AG09319 (cell line): ENCODE data around the gene CARD19.

Source experiments
- DNase-seq: peaks from one replicate; pipeline ENCODE4 v3.0.0-alpha.2; 2010; ENCODE audit warnings: low read depth; ENCODE audit errors: extremely low read depth
- TF ChIP-seq, protein P1 (sequence below): IDR thresholded peaks from 2 replicates; pipeline ENCODE4 v1.5.1; 2011; ENCODE audit warnings: low read depth, mild to moderate bottlenecking, inconsistent platforms, low read length, moderate library complexity

Gene CARD19, protein sequence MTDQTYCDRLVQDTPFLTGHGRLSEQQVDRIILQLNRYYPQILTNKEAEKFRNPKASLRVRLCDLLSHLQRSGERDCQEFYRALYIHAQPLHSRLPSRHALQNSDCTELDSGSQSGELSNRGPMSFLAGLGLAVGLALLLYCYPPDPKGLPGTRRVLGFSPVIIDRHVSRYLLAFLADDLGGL

GRCh38 chr9:93096131-93096802 lies at the start of gene CARD19:
TSS of gene CARD19 (plus strand) at chr9:93096217. CDS start at chr9:93096346, 129 bp downstream.
- DNase-seq = no peak
- TF ChIP-seq, protein P1, sequence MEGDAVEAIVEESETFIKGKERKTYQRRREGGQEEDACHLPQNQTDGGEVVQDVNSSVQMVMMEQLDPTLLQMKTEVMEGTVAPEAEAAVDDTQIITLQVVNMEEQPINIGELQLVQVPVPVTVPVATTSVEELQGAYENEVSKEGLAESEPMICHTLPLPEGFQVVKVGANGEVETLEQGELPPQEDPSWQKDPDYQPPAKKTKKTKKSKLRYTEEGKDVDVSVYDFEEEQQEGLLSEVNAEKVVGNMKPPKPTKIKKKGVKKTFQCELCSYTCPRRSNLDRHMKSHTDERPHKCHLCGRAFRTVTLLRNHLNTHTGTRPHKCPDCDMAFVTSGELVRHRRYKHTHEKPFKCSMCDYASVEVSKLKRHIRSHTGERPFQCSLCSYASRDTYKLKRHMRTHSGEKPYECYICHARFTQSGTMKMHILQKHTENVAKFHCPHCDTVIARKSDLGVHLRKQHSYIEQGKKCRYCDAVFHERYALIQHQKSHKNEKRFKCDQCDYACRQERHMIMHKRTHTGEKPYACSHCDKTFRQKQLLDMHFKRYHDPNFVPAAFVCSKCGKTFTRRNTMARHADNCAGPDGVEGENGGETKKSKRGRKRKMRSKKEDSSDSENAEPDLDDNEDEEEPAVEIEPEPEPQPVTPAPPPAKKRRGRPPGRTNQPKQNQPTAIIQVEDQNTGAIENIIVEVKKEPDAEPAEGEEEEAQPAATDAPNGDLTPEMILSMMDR = no peak

- TF ChIP-seq, protein P1 = no peak
- DNase-seq = no peak
Measured at GRCh38 chr9:93048566-93049448, 47.2 kb upstream of the CARD19 start.

GRCh38 chr9:93049491-93049890 lies 46.5 kb upstream of the CARD19 start:
- DNase-seq = no peak
- TF ChIP-seq, protein P1 = no peak

GRCh38 chr9:93050231-93050630 lies 45.8 kb upstream of the CARD19 start:
- no peak for DNase-seq
- TF ChIP-seq, protein P1 = no peak

- TF ChIP-seq, protein P1 = no peak
Measured at GRCh38 chr9:93051680-93052089, 44.3 kb upstream of the CARD19 start.

GRCh38 chr9:93052791-93053540 lies 43.1 kb upstream of the CARD19 start:
- TF ChIP-seq, protein P1 = no peak
- DNase-seq = no peak

More at GRCh38 chr9:93051680-93052089, 44.3 kb upstream of the CARD19 start:
- no peak for DNase-seq
